Fibroblast of the aortic adventitia (primary cell): ENCODE measurements around the gene SLC44A5. TPM values are rescaled to one million over a fixed set of nuclear protein-coding genes. Genes with fewer than 3 reads are reported as not detected.

ENCODE experiments used
- DNase-seq: peaks from one replicate; pipeline ENCODE4 v3.0.0-alpha.2; 2010; ENCODE audit warnings: low read depth
- H3K4me3 ChIP-seq: 2 replicates; pipeline ENCODE4 v1.5.1; 2011; ENCODE audit warnings: low read depth, mild to moderate bottlenecking, control low read depth, low read length, moderate library complexity
- CTCF ChIP-seq: IDR thresholded peaks from 2 replicates; pipeline ENCODE4 v1.5.1; 2011; ENCODE audit warnings: mild to moderate bottlenecking, low read length, control low read depth, inconsistent platforms; ENCODE audit not compliant: insufficient read depth
- total RNA-seq: library from RNA; depleted of rRNA; stranded (reverse); fragments of >200 nt; gene quantifications from 2 replicates; pipeline ENCODE4 v1.2.3, GENCODE V29; 2012; ENCODE audit warnings: low replicate concordance

SLC44A5 gene
- total RNA-seq, 1 donor: 0.45 TPM

GRCh38 chr1:75243124-75243523, 367.8 kb downstream of the SLC44A5 start:
- no peak for DNase-seq
- H3K4me3 ChIP-seq: no peak overlapping the region
- TF ChIP-seq CTCF: no peak

- no peak overlapping the region for H3K4me3 ChIP-seq
- DNase-seq: no peak
- no peak for TF ChIP-seq CTCF
These were observed 373.6 kb downstream of the SLC44A5 start for GRCh38 chr1:75237316-75237715.

- TF ChIP-seq CTCF: no peak
- DNase-seq: no peak
- no peak overlapping the region for H3K4me3 ChIP-seq
These were observed 376.4 kb downstream of the SLC44A5 start for GRCh38 chr1:75234562-75234961.

GRCh38 chr1:75233302-75233929, 377.5 kb downstream of the SLC44A5 start:
- peak; percentile 41 for DNase-seq
- H3K4me3 ChIP-seq: no peak overlapping the region
- peak; percentile 73 for TF ChIP-seq CTCF

GRCh38 chr1:75220072-75220471, 390.8 kb downstream of the SLC44A5 start:
- no peak overlapping the region for H3K4me3 ChIP-seq
- TF ChIP-seq CTCF: no peak
- DNase-seq: no peak

GRCh38 chr1:75214017-75214416, 396.9 kb downstream of the SLC44A5 start:
- no peak for TF ChIP-seq CTCF
- no peak for DNase-seq
- no peak overlapping the region for H3K4me3 ChIP-seq

- TF ChIP-seq CTCF: no peak
- H3K4me3 ChIP-seq: no peak overlapping the region
- DNase-seq: no peak
These were observed 399.3 kb downstream of the SLC44A5 start for GRCh38 chr1:75211648-75212047.
